ENCODE data around the gene GAP43.

- TF ChIP-seq, protein P1, sequence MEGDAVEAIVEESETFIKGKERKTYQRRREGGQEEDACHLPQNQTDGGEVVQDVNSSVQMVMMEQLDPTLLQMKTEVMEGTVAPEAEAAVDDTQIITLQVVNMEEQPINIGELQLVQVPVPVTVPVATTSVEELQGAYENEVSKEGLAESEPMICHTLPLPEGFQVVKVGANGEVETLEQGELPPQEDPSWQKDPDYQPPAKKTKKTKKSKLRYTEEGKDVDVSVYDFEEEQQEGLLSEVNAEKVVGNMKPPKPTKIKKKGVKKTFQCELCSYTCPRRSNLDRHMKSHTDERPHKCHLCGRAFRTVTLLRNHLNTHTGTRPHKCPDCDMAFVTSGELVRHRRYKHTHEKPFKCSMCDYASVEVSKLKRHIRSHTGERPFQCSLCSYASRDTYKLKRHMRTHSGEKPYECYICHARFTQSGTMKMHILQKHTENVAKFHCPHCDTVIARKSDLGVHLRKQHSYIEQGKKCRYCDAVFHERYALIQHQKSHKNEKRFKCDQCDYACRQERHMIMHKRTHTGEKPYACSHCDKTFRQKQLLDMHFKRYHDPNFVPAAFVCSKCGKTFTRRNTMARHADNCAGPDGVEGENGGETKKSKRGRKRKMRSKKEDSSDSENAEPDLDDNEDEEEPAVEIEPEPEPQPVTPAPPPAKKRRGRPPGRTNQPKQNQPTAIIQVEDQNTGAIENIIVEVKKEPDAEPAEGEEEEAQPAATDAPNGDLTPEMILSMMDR (IDR thresholded peaks at IDR 0.05): no peak
- TF ChIP-seq POLR2A (IDR thresholded peaks at IDR 0.05): no peak
Observed at GRCh38 chr3:115660646-115661337, 37.5 kb downstream of the GAP43 start.
